AG04450 (cell line): ENCODE results near the gene AARSD1. TPM values are rescaled to one million over a fixed set of nuclear protein-coding genes. Genes with fewer than 3 reads are reported as not detected.

Experiments used
- CTCF ChIA-PET: fragments of 300-600, 350-600 bp; formaldehyde crosslinking; extraction: SDS; loops from one replicate; lab custom pipeline; 2022; ENCODE audit warnings: antibody characterized with exemption, inconsistent platforms; lab: Charles Lee
- POLR2A ChIA-PET: fragments of 350-600 bp; formaldehyde crosslinking; extraction: SDS; loops from one replicate; lab custom pipeline; 2021; ENCODE audit warnings: antibody characterized with exemption, inconsistent platforms; lab: Yijun Ruan, JAX
- DNase-seq: peaks from one replicate; pipeline ENCODE4 v3.0.0-alpha.2; 2011; ENCODE audit warnings: low read depth, low spot score
- H3K27ac ChIP-seq: one replicate; pipeline ENCODE4 v1.5.1; 2012; ENCODE audit warnings: low read depth, low read length, control low read depth
- H3K27me3 ChIP-seq: one replicate; pipeline ENCODE4 v1.6.0; 2012; ENCODE audit warnings: low read length; ENCODE audit not compliant: control insufficient read depth, insufficient read depth
- H3K4me3 ChIP-seq: 2 replicates; pipeline ENCODE4 v1.5.1; 2011; ENCODE audit warnings: mild to moderate bottlenecking, low read depth, low read length, control low read depth
- H3K9me3 ChIP-seq: 2 replicates; pipeline ENCODE4 v1.5.1; 2012; ENCODE audit warnings: low read length; ENCODE audit not compliant: control insufficient read depth, insufficient read depth
- CTCF ChIP-seq: IDR thresholded peaks from 2 replicates; pipeline ENCODE4 v1.5.1; 2011; ENCODE audit warnings: low read depth, low read length, control low read depth, inconsistent platforms
- polyA plus RNA-seq: library from polyadenylated mRNA; depleted of rRNA; stranded (reverse); fragments of >200 nt; gene quantifications from 2 replicates; pipeline ENCODE4 v1.2.3, GENCODE V29; 2011

AARSD1 gene
- polyA plus RNA-seq, 1 experiment, result 39.7 TPM

- no peaks in the 10 kb centered on the region for H3K27me3 ChIP-seq
- H3K27ac ChIP-seq, result no peak overlapping the region
- CTCF ChIA-PET, result no interaction called here
- DNase-seq, result no peak
- POLR2A ChIA-PET, result no interaction called here
- no peaks in the 10 kb centered on the region for H3K9me3 ChIP-seq
- no peak overlapping the region for H3K4me3 ChIP-seq
- TF ChIP-seq CTCF, result no peak
Measured at GRCh38 chr17:42989726-42990652, 25.7 kb upstream of the AARSD1 start.

- no peak overlapping the region for H3K4me3 ChIP-seq
- H3K9me3 ChIP-seq, result no peaks in the 10 kb centered on the region
- no peak overlapping the region for H3K27ac ChIP-seq
- ChIA-PET POLR2A (no interaction called here), CTCF (interaction anchor here (2.3 kb wide), 1 partner anchor 9 kb away, joined by 14 read pairs; the partner anchor contains the start of gene RPL27)
- H3K27me3 ChIP-seq, result no peaks in the 10 kb centered on the region
- no peak for DNase-seq
- TF ChIP-seq CTCF, result no peak
Measured at GRCh38 chr17:42989141-42989540, 24.9 kb upstream of the AARSD1 start.

GRCh38 chr17:42985225-42985624 lies 21.0 kb upstream of the AARSD1 start:
- no peak for DNase-seq
- CTCF ChIA-PET, result interaction anchor here (1.0 to 1.1 kb wide), 2 partner anchors 13 to 48 kb away, joined by 3 to 5 read pairs; partner anchors contain the start of gene RPL27
- Histone ChIP-seq H3K27me3 (no peaks in the 10 kb centered on the region), H3K27ac (no peak overlapping the region), H3K4me3 (no peak overlapping the region), H3K9me3 (no peaks in the 10 kb centered on the region; the same call in 1 of the 2 replicates)
- POLR2A ChIA-PET, result no interaction called here
- TF ChIP-seq CTCF, result no peak

- no peak for TF ChIP-seq CTCF
- Histone ChIP-seq H3K4me3 (no peak overlapping the region), H3K27me3 (no peaks in the 10 kb centered on the region), H3K27ac (no peak overlapping the region), H3K9me3 (no peaks in the 10 kb centered on the region; the same call in 1 of the 2 replicates)
- ChIA-PET CTCF (interaction anchor here (0.5 kb wide), 1 partner anchor 34 kb away, joined by 8 read pairs; no protein-coding TSS in a partner anchor), POLR2A (interaction anchor here (0.7 kb wide), 1 partner anchor 148 kb away, joined by 5 read pairs; no protein-coding TSS in a partner anchor)
- no peak for DNase-seq
Measured at GRCh38 chr17:42982266-42982665, 18.0 kb upstream of the AARSD1 start.

- Histone ChIP-seq H3K27me3 (no peaks in the 10 kb centered on the region), H3K4me3 (peak overlapping the region; percentile 87), H3K9me3 (no peaks in the 10 kb centered on the region; the same call in 1 of the 2 replicates), H3K27ac (no peak overlapping the region)
- POLR2A ChIA-PET, result interaction anchor here (1.5 kb wide), 1 partner anchor 17 kb away, joined by 7 read pairs; the partner anchor contains the start of gene RPL27
- no peak for TF ChIP-seq CTCF
- CTCF ChIA-PET, result no interaction called here
- DNase-seq, result no peak
Measured at GRCh38 chr17:42980766-42981397, 16.6 kb upstream of the AARSD1 start.
